Measurements from ENCODE around the gene C16orf78.

The C16orf78 gene

DNA sequence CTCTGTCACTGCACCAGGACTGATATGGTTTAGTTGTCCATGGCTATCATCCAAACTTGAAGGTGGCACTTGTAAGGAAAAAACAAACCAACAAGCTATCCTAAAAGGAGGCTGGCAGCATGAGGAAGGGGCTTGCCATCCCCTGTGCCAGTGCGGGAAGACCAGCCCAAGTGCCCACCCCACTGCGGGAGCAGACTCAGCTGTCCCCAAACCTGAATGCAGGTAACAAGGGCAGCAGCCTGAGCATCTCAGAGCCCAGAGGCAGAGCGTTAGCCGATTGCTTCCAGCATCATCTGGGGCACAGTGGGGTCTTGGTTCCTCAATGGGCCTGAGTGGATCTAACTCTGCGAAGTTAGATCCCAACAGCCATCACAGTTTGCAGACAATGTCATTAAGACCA is 29.2 kb upstream of the C16orf78 start:
- H3K36me3 Mint-ChIP-seq (ENCODE audit: low read depth) = no peaks in the 10 kb centered on the region
- TF ChIP-seq, protein P1, sequence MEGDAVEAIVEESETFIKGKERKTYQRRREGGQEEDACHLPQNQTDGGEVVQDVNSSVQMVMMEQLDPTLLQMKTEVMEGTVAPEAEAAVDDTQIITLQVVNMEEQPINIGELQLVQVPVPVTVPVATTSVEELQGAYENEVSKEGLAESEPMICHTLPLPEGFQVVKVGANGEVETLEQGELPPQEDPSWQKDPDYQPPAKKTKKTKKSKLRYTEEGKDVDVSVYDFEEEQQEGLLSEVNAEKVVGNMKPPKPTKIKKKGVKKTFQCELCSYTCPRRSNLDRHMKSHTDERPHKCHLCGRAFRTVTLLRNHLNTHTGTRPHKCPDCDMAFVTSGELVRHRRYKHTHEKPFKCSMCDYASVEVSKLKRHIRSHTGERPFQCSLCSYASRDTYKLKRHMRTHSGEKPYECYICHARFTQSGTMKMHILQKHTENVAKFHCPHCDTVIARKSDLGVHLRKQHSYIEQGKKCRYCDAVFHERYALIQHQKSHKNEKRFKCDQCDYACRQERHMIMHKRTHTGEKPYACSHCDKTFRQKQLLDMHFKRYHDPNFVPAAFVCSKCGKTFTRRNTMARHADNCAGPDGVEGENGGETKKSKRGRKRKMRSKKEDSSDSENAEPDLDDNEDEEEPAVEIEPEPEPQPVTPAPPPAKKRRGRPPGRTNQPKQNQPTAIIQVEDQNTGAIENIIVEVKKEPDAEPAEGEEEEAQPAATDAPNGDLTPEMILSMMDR (IDR thresholded peaks at IDR 0.05; ENCODE audit: unreplicated experiment in 3 of 3) = no peak
- no peak overlapping the region for H3K4me3 Mint-ChIP-seq
- H3K4me1 Mint-ChIP-seq = no peaks in the 10 kb centered on the region
- no peak overlapping the region for H3K27ac Mint-ChIP-seq
- H3K27me3 Mint-ChIP-seq (ENCODE audit: low read depth) = peaks cover 63% of the 10 kb centered on the region
- H3K9me3 Mint-ChIP-seq = no peaks in the 10 kb centered on the region

DNA sequence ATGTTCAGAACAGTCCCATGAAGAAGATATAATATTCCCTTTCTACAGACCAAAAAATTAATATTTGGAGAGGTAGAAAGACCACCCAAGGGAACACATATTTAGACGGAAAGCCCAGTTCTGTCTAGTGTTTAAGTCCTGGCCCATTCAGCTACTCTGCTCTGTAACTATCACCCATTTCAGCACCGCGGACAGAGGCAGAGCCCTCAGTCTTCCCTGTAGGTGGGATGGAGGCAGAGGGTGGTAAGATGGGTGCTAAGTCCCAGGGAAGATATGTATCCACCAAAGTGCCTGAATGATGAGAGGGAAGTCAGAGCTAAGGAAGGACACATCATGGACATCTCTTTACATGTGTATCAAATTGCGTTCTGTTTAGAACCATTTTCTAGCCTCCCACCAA is 27.8 kb upstream of the C16orf78 start:
- Mint-ChIP-seq H3K36me3 (ENCODE audit: low read depth) (no peaks in the 10 kb centered on the region), H3K4me1 (no peaks in the 10 kb centered on the region), H3K27me3 (ENCODE audit: low read depth) (peaks cover 69% of the 10 kb centered on the region), H3K9me3 (no peaks in the 10 kb centered on the region), H3K4me3 (no peak overlapping the region), H3K27ac (no peak overlapping the region)
- TF ChIP-seq, protein P1 (IDR thresholded peaks at IDR 0.05; ENCODE audit: unreplicated experiment in 3 of 3) = no peak

DNA sequence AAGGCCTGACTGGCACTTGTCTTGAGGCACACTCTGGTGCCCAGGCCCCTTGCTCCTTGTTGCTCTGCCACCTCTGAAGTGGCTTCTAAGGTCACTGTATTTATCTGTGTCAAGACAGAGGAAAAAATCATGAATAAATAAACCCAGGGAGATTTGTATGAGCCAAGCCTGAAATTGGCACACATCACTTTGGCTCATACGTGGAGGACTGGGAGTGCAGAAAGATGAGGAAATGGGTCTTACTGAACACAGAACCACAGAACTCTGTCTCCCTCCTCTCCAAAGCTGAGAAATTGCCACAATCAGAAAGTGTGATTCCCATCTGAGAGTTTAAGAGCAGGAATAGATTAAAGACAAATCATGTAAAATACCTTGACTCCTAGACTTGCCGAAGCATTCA is 27.1 kb upstream of the C16orf78 start:
- H3K27ac Mint-ChIP-seq = no peak overlapping the region
- peaks cover 70% of the 10 kb centered on the region for H3K27me3 Mint-ChIP-seq (ENCODE audit: low read depth)
- TF ChIP-seq, protein P1 (IDR thresholded peaks at IDR 0.05; ENCODE audit: unreplicated experiment in 3 of 3) = no peak
- no peak overlapping the region for H3K4me3 Mint-ChIP-seq
- no peaks in the 10 kb centered on the region for H3K36me3 Mint-ChIP-seq (ENCODE audit: low read depth)
- no peaks in the 10 kb centered on the region for H3K9me3 Mint-ChIP-seq
- H3K4me1 Mint-ChIP-seq = no peaks in the 10 kb centered on the region

DNA sequence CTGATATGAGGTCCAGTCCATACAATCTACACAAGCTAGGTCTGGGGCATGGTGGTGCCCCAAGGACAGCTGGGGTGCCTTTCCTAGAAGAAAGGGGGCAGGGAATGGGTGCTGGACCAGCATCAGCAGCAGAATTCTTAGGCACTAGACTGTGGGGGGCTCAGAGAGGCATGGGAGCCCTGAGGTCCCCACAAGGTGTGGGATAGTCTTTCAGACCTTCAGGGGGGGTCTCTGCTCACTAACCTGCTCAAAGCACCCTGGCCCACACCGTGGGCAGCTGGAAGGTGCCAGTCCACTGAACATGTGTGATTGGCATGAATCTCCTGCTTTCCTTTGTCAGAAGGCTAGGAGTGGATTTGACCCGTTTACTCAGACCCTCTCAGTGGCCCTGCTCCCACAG is 26.1 kb upstream of the C16orf78 start:
- Mint-ChIP-seq H3K27me3 (ENCODE audit: low read depth) (peaks cover 60% of the 10 kb centered on the region), H3K27ac (no peak overlapping the region), H3K4me1 (no peaks in the 10 kb centered on the region), H3K36me3 (ENCODE audit: low read depth) (no peaks in the 10 kb centered on the region), H3K4me3 (no peak overlapping the region), H3K9me3 (no peaks in the 10 kb centered on the region)
- TF ChIP-seq, protein P1 (IDR thresholded peaks at IDR 0.05; ENCODE audit: unreplicated experiment in 3 of 3) = no peak

DNA sequence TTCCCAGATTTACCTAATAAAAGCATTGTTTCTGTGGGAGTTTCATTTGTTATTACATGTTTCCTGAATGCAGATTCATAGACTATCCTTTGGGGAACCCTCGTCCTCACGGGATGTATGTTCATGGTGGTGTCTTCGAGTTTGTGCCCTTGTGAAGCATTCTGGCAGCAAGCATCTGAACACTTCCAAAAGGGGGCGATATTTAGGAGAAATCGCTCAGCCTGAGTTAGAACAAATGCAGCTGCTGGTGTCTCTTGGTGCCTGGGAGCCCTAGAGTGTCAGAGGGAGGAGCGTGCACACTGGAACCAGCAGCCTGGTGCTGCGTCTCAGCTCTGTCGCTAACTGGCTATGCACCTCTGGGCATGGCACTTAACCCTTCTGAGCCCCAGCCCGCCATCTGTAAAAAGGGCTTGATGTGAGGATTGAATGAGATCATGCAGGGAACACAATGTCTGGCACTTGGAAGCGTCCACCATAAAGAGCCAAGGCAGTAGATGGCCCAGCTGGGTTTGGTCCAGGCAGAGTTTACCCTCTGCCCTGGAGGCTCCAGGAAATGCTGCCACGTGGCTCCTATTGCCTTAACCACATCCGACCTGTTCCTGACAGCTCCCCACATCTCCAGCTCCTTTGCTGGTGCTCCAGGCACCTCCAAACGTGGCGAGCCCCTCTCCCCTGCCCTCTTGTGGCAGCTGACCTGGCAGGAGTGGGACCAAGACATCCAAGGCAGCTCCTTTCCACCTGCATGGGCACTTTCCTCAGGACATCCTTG is 25.0 kb upstream of the C16orf78 start:
- H3K4me3 Mint-ChIP-seq = no peak overlapping the region
- no peaks in the 10 kb centered on the region for H3K9me3 Mint-ChIP-seq
- H3K4me1 Mint-ChIP-seq = no peaks in the 10 kb centered on the region
- H3K27me3 Mint-ChIP-seq (ENCODE audit: low read depth) = peaks cover 67% of the 10 kb centered on the region
- H3K27ac Mint-ChIP-seq = no peak overlapping the region
- TF ChIP-seq, protein P1 (IDR thresholded peaks at IDR 0.05; ENCODE audit: unreplicated experiment in 3 of 3) = no peak
- H3K36me3 Mint-ChIP-seq (ENCODE audit: low read depth) = no peaks in the 10 kb centered on the region
